HG03432 (cell line): ENCODE results near the gene BMP8A.
"Not testable (repeated sequence)": the region's sequence is repeated elsewhere in the genome, so short reads cannot be mapped to it uniquely, and the experiment has no call there.

Experiments used
- ATAC-seq: cut with Tn5 transposase; IDR thresholded peaks from one replicate; pipeline ENCODE4 v1.9.1; 2021; ENCODE audit warnings: mild to moderate bottlenecking, moderate library complexity; ENCODE audit not compliant: unreplicated experiment

The BMP8A gene

GRCh38 chr1:39481289-39481688, 10.1 kb upstream of the BMP8A start:
- ATAC-seq = no peak

GRCh38 chr1:39483276-39483675, 8.2 kb upstream of the BMP8A start:
- ATAC-seq = no peak

GRCh38 chr1:39484564-39484963, 6.9 kb upstream of the BMP8A start:
- no peak for ATAC-seq

GRCh38 chr1:39485046-39485803, 6.2 kb upstream of the BMP8A start:
- no peak for ATAC-seq

GRCh38 chr1:39488012-39488545, 3.4 kb upstream of the BMP8A start:
- no peak for ATAC-seq

GRCh38 chr1:39488793-39489566, 2.5 kb upstream of the BMP8A start:
- no peak for ATAC-seq

GRCh38 chr1:39489567-39490239, 1.7 kb upstream of the BMP8A start:
- no peak for ATAC-seq

GRCh38 chr1:39490596-39491145, 765 bp upstream of the BMP8A start:
- peak; percentile 8 for ATAC-seq

- ATAC-seq = not testable (repeated sequence)
These were observed 944 bp downstream of the BMP8A start for GRCh38 chr1:39492118-39493042.

- ATAC-seq = not testable (repeated sequence)
These were observed 1.8 kb downstream of the BMP8A start for GRCh38 chr1:39493043-39493810.

GRCh38 chr1:39494671-39495410, 3.4 kb downstream of the BMP8A start:
- no peak for ATAC-seq

GRCh38 chr1:39496520-39496919, 5.1 kb downstream of the BMP8A start:
- not testable (repeated sequence) for ATAC-seq

- no peak for ATAC-seq
These were observed 6.1 kb downstream of the BMP8A start for GRCh38 chr1:39497585-39497984.

GRCh38 chr1:39498096-39498710, 6.8 kb downstream of the BMP8A start:
- ATAC-seq = not testable (repeated sequence)

GRCh38 chr1:39498821-39499220, 7.4 kb downstream of the BMP8A start:
- ATAC-seq = not testable (repeated sequence)

GRCh38 chr1:39499668-39500067, 8.2 kb downstream of the BMP8A start:
- ATAC-seq = no peak

GRCh38 chr1:39500862-39501389, 9.5 kb downstream of the BMP8A start:
- no peak for ATAC-seq

GRCh38 chr1:39501666-39502065, 10.2 kb downstream of the BMP8A start:
- no peak for ATAC-seq
